A549 (cell line): ENCODE data around the gene RPUSD2.

Experiments
- CHD4 ChIP-seq: fragments of 200-600 bp; sonication (generic); IDR thresholded peaks from 2 replicates; pipeline ENCODE4 v1.6.1; 2016; ENCODE audit warnings: antibody characterized with exemption, mild to moderate bottlenecking, borderline replicate concordance
- FOSL2 ChIP-seq, 2 experiments: fragments of 450-650 bp in 1 of 2; fragments of >200 bp in 1 of 2; sonication (Bioruptor Twin) in 1 of 2; formaldehyde crosslinking; IDR thresholded peaks; 2 replicates each; pipeline versions ENCODE4 v1.5.0 to v1.6.1; 2016 to 2020; ENCODE audit warnings: mild to moderate bottlenecking in 1 of 2, moderate library complexity in 1 of 2
- HDAC2 ChIP-seq: fragments of 200-600 bp; sonication (generic); IDR thresholded peaks from 2 replicates; pipeline ENCODE4 v1.6.1; 2016
- JUNB ChIP-seq: fragments of >200 bp; sonication (Bioruptor Twin); formaldehyde crosslinking; IDR thresholded peaks from 2 replicates; pipeline ENCODE4 v1.6.1; 2016
- MAFK ChIP-seq: fragments of 450-650 bp; IDR thresholded peaks from 2 replicates; pipeline ENCODE4 v1.6.1; 2014; ENCODE audit not compliant: partially characterized antibody
- MYC ChIP-seq: IDR thresholded peaks from 2 replicates; pipeline ENCODE4 v1.6.1; 2012; ENCODE audit warnings: mild to moderate bottlenecking, inconsistent platforms, low read length, improper control_type of control experiment, borderline replicate concordance
- POLR2A ChIP-seq: IDR thresholded peaks from 2 replicates; pipeline ENCODE4 v1.6.1; 2012; ENCODE audit warnings: mild to moderate bottlenecking, low read length
- REST ChIP-seq: fragments of 200-600 bp; sonication (generic); IDR thresholded peaks from 2 replicates; pipeline ENCODE4 v1.6.1; 2016; ENCODE audit warnings: antibody characterized with exemption, mild to moderate bottlenecking, moderate library complexity
- SREBF2 ChIP-seq: fragments of 450-650 bp; IDR thresholded peaks from 2 replicates; pipeline ENCODE4 v1.6.1; 2014; ENCODE audit warnings: mild to moderate bottlenecking, moderate library complexity
- ZFP36 ChIP-seq: fragments of 450-650 bp; IDR thresholded peaks from 2 replicates; pipeline ENCODE4 v1.6.1; 2014; ENCODE audit warnings: borderline replicate concordance; ENCODE audit not compliant: partially characterized antibody
- TF ChIP-seq, protein P1 (sequence below): fragments of >200 bp; sonication (Bioruptor Twin); formaldehyde crosslinking; IDR thresholded peaks from 3 replicates; pipeline ENCODE4 v1.5.1; 2016
- TF ChIP-seq, protein P2 (sequence below): IDR thresholded peaks from 2 replicates; pipeline ENCODE4 v1.6.1; 2012
- TF ChIP-seq, protein P3 (sequence below): IDR thresholded peaks from 2 replicates; pipeline ENCODE4 v1.6.1; 2012

- TF ChIP-seq FOSL2 (IDR thresholded peaks at IDR 0.05) = no peak
- TF ChIP-seq FOSL2 (CRISPR knock-in tag; IDR thresholded peaks at IDR 0.05) = no peak
- no peak for TF ChIP-seq REST
- TF ChIP-seq, protein P1, sequence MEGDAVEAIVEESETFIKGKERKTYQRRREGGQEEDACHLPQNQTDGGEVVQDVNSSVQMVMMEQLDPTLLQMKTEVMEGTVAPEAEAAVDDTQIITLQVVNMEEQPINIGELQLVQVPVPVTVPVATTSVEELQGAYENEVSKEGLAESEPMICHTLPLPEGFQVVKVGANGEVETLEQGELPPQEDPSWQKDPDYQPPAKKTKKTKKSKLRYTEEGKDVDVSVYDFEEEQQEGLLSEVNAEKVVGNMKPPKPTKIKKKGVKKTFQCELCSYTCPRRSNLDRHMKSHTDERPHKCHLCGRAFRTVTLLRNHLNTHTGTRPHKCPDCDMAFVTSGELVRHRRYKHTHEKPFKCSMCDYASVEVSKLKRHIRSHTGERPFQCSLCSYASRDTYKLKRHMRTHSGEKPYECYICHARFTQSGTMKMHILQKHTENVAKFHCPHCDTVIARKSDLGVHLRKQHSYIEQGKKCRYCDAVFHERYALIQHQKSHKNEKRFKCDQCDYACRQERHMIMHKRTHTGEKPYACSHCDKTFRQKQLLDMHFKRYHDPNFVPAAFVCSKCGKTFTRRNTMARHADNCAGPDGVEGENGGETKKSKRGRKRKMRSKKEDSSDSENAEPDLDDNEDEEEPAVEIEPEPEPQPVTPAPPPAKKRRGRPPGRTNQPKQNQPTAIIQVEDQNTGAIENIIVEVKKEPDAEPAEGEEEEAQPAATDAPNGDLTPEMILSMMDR = no peak
- no peak for TF ChIP-seq ZFP36
- TF ChIP-seq CHD4 = no peak
- TF ChIP-seq JUNB = no peak
- TF ChIP-seq MAFK = no peak
- TF ChIP-seq POLR2A = no peak
- TF ChIP-seq, protein P2, sequence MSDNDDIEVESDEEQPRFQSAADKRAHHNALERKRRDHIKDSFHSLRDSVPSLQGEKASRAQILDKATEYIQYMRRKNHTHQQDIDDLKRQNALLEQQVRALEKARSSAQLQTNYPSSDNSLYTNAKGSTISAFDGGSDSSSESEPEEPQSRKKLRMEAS = no peak
- TF ChIP-seq SREBF2 = no peak
- no peak for TF ChIP-seq HDAC2
- no peak for TF ChIP-seq MYC
- TF ChIP-seq, protein P3, sequence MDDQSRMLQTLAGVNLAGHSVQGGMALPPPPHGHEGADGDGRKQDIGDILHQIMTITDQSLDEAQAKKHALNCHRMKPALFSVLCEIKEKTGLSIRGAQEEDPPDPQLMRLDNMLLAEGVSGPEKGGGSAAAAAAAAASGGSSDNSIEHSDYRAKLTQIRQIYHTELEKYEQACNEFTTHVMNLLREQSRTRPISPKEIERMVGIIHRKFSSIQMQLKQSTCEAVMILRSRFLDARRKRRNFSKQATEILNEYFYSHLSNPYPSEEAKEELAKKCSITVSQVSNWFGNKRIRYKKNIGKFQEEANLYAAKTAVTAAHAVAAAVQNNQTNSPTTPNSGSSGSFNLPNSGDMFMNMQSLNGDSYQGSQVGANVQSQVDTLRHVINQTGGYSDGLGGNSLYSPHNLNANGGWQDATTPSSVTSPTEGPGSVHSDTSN = no peak
Observed at GRCh38 chr15:40550341-40551037, 18.6 kb upstream of the RPUSD2 start.
